GM19240 (cell line): Measurements from ENCODE around the gene CHST7.

Experiments
- DNase-seq: peaks from one replicate; pipeline ENCODE4 v3.0.0; 2011; ENCODE audit warnings: low spot score; ENCODE audit not compliant: insufficient read length

CHST7 gene

GRCh38 chrX:46572340-46572936 is 1.1 kb upstream of the CHST7 start:
- no peak for DNase-seq

- DNase-seq, result no peak
These were observed 568 bp downstream of the CHST7 start for GRCh38 chrX:46573892-46574773.

DNA sequence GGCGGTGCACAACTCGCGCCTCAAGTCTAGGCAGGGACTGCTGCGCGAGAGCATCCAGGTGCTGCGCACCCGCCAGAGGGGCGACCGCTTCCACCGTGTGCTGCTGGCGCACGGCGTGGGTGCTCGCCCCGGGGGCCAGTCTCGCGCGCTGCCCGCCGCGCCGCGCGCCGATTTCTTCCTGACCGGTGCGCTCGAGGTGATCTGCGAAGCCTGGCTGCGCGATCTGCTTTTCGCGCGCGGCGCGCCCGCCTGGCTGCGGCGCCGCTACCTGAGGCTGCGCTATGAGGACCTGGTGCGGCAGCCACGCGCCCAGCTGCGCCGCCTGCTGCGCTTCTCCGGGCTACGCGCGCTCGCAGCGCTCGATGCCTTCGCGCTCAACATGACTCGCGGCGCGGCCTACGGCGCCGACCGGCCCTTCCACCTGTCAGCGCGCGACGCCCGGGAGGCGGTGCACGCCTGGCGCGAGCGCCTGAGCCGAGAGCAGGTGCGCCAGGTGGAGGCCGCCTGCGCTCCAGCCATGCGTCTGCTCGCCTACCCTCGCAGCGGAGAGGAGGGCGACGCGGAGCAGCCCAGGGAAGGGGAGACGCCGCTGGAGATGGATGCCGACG is 1.3 kb downstream of the CHST7 start:
- DNase-seq, result no peak

GRCh38 chrX:46575586-46575985 is 2.0 kb downstream of the CHST7 start:
- DNase-seq, result no peak

GRCh38 chrX:46575991-46576392 is 2.4 kb downstream of the CHST7 start:
- no peak for DNase-seq

- DNase-seq, result no peak
These were observed 2.9 kb downstream of the CHST7 start for GRCh38 chrX:46576458-46576857.

DNA sequence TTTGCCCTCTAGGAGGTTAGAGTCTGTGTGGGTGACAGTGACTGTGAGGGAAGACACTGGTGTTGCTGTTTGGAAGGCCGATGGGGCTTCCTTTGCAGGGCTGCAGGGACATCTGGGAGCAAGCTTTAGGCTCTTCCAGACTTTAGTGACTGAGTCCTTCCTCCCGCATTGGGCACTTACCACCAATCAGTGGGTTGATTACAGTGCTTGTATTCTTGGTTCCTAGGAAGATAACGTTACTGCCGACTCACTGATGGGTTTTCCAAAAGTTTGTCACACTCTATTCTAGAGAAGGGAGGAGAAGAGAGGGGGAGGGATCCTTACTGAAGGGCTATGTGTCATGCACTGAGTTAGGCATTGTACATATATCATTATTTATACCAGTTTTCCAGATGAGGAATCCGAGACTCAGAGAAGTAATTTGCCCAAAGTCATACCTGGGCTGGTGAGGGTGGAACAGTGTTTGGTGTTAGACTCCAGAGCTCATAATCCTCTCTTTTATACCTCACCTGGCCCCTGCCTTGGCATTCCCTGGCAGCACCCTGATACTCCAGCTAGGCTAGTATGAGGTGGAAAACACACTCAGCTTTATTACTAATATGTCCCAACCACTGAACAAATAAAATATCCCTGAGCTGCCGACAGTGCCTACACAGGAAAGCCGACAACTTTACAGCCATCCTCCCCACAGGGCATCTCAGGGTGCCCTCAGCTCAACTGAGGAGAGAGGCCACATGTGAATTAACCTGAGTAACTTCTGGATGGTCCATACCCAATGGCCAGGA is 3.8 kb downstream of the CHST7 start:
- DNase-seq, result no peak

GRCh38 chrX:46579250-46579649 is 5.7 kb downstream of the CHST7 start:
- no peak for DNase-seq

GRCh38 chrX:46580613-46581012 is 7.0 kb downstream of the CHST7 start:
- DNase-seq, result no peak

GRCh38 chrX:46582325-46582724 is 8.8 kb downstream of the CHST7 start:
- no peak for DNase-seq

- no peak for DNase-seq
These were observed 9.4 kb downstream of the CHST7 start for GRCh38 chrX:46582966-46583365.

- DNase-seq, result no peak
These were observed 11.2 kb downstream of the CHST7 start for GRCh38 chrX:46584736-46585135.

DNA sequence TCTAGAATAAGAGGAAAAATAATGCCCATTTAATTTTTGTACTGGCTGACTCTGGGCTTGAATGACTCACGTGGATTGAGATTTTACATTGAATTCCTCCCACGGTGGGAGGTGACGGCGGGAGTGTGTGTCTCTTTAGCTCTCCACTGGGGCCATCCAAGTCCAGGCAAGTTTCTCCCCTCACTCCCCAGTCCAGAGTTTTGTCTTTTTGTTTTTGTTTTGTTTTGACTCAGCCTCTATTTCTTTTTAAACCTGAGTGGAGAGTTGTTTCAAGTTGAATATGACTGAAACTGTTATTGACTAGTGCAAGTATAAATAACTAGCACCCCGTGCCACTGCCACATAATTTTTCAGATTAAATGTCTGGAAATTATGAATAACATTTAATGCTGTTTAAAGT is 13.6 kb downstream of the CHST7 start:
- DNase-seq, result no peak

- no peak for DNase-seq
These were observed 14.2 kb downstream of the CHST7 start for GRCh38 chrX:46587753-46588171.

DNA sequence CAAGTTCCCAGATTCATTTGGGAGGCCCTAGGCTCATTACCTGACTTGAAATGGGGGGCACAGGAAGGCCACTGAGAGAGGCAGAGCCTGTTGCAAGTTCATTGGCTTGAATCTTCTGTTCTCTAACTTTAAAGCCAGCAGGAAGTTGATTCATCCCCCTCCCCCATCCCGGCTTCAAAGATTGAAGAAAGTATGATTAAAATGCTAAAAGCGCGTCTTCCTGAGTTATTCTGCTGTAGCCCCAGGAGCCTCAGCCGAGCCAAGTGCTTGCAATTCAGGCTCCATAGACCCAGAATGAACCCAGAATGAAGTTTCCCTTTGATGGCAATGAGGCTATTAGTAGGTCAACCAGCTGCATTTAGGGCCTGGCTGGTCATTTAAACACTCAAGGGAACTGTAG is 14.7 kb downstream of the CHST7 start:
- DNase-seq, result no peak

DNA sequence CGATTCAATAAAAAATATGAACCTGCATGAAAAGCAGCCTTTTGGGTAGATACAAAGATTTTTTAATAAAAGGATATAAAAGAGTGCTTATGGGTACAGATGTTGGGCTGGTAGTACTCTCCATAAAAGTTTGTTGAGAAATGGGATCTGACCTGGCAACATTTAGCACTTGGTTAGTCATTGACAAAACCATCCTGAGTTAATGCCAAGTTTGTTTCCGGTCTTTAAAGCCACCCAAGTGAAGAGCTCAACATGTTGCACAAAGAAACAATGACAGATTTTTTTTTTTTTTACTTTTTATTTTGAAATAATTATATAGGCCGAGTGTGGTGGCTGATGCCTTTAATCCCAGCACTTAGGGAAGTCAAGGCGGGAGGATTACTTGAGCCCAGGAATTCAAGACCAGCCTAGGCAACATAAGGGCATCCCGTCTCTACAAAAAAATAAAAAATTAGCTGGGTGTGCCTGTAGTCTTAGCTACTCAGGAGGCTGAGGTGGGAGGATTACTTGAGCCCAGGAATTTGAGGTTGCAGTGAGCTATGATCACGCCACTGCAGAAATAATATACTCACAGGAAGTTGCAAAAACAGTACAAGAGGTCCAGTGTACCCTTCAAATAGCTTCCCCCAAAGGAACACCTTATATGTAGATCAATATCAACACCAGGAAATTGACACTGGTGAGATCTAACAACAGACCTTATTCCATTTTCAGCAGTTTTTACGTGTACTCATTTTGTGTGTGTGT is 16.6 kb downstream of the CHST7 start:
- DNase-seq, result no peak

DNA sequence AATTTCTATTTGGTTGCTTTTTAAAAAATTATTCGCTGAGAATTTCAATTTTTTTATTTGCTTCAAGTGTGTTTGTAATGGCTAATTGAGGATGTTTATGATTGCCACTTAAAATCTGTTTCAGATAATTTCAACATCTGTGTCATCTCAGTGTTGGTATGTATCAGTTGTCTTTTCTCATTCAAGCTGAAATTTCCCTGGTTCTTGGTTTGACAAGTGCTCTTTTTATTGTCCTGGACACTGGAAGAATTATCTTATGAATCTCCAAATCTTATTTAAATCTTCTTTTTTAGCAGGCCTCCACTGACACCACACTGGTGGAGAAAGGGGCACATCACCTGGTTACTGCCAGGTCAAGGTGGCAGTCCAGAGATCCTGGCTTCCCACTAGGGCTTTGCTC is 21.5 kb downstream of the CHST7 start:
- no peak for DNase-seq

DNA sequence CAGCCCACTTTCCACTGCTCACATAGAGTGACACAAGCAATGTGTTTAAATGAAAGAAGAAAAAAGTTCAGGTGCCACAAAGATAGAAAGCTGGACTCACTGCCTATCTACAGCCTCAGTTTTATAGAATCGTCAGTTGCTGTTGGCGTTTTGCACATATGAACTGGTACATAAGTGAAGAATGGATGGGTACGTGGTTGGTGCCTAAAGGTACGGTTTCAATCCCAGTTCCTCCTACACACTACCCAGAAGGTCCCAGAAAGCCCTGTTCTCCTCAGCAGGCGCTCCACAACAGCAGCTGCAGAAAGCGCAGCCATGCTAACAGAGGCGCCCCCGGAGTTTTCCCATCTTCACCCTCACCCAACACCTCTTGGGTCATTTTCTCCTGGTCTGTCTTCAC is 23.6 kb downstream of the CHST7 start:
- no peak for DNase-seq

- DNase-seq, result no peak
These were observed 24.2 kb downstream of the CHST7 start for GRCh38 chrX:46597771-46598170.

DNA sequence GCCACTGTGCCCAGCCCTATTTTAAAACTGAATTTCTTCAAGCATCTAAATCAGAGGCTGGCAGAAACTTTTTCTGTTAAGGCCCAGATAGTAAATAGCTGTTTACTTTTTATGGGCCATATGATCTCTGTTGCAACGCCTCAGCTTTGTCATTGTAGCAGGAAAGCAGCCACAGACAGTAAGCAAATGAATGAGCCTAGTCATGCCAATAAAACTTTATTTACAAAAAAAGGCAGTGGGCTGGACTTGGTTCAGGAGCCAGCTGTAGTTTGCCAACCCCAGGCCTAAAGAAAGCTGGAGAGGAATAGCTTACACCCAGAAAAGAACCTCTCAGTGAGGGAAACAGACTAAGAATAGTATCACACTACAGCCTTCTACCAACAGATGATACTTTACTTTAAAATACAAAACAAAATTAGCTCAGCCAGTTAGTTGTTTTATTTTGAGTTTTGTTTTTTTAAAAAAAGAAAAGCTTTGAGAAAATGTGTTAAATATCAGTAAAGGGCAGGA is 25.5 kb downstream of the CHST7 start:
- no peak for DNase-seq

DNA sequence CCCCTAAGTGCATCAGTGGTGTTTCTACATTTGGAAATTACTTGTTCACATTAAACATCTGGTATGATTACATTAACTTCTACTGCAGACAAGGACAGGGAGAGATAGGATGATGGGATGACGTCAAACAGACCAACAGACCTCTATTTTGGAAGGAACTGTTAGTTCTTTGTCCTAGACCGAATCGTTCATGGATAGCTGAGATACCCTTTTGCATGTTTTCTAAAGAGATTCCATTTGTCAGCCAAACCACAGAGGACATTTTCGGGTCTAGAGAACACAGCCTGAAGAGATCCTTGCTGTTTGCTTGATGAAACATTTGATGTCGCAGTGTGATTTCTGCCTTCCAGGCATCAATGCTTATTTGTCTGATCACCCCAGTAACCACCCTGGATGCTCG is 27.7 kb downstream of the CHST7 start:
- no peak for DNase-seq
